SU-DHL-6 (cell line): ENCODE results near the gene CAMK1D.

Source experiments
- EZH2phosphoT487 ChIP-seq: fragments of 200-600 bp; sonication (generic), shearing (Covaris generic); conservative IDR thresholded peaks from 2 replicates; pipeline ENCODE4 v1.6.1; 2018; ENCODE audit warnings: mild to moderate bottlenecking, antibody characterized with exemption, low read length, moderate library complexity, mixed read lengths
- TF ChIP-seq, protein P1 (sequence below): fragments of 200-600 bp; sonication (generic); IDR thresholded peaks from one replicate; pipeline ENCODE4 v1.5.1; 2017; ENCODE audit warnings: antibody characterized with exemption, mild to moderate bottlenecking, low read length, moderate library complexity; ENCODE audit not compliant: insufficient read depth, poor library complexity, severe bottlenecking

DNA sequence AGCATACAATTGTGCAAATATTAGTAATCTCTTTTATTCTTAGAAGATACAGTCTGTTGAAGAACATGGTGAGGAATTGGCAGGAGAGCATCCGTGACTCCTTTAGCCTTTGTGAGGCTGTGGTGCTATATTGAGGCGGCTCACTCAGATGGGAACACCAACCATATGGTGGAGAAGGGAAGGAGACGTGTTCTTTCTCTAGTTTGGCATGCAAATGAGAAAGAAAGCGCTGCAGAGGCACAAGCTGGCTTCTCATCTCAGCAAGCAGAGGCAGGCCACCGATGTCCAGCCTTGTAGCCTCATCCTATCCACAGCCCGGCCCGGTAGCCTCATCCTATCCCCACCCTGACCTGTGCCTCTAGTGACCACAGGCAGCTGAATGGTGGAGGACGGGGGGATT lies 288.3 kb downstream of the CAMK1D start:
- TF ChIP-seq, protein P1, sequence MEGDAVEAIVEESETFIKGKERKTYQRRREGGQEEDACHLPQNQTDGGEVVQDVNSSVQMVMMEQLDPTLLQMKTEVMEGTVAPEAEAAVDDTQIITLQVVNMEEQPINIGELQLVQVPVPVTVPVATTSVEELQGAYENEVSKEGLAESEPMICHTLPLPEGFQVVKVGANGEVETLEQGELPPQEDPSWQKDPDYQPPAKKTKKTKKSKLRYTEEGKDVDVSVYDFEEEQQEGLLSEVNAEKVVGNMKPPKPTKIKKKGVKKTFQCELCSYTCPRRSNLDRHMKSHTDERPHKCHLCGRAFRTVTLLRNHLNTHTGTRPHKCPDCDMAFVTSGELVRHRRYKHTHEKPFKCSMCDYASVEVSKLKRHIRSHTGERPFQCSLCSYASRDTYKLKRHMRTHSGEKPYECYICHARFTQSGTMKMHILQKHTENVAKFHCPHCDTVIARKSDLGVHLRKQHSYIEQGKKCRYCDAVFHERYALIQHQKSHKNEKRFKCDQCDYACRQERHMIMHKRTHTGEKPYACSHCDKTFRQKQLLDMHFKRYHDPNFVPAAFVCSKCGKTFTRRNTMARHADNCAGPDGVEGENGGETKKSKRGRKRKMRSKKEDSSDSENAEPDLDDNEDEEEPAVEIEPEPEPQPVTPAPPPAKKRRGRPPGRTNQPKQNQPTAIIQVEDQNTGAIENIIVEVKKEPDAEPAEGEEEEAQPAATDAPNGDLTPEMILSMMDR = no peak
- TF ChIP-seq EZH2phosphoT487 = no peak
